Measurements from ENCODE around the gene HAAO.

The HAAO gene

GRCh38 chr2:42826231-42826630, 33.8 kb upstream of the HAAO start:
- H3K9ac ChIP-seq (ENCODE audit: low read length): no peak overlapping the region
- TF ChIP-seq CTCF (IDR thresholded peaks at IDR 0.05; ENCODE audit: low read length) (no peak), EZH2phosphoT487 (IDR thresholded peaks at IDR 0.05; ENCODE audit: low read length) (no peak), EZH2 (optimal IDR thresholded peaks at IDR 0.05; ENCODE audit: low read depth, low read length) (no peak)
- DNase-seq: no peak

GRCh38 chr2:42824454-42824807, 32.0 kb upstream of the HAAO start:
- no peaks in the 10 kb centered on the region for H3F3A ChIP-seq (ENCODE audit: insufficient read depth, low read length)
- H3K9me2 ChIP-seq (replicated peaks; ENCODE audit: insufficient read depth, low read length): no peaks in the 10 kb centered on the region
- H3K79me2 ChIP-seq (ENCODE audit: low read length): no peaks in the 10 kb centered on the region
- no peaks in the 10 kb centered on the region for H3K9me3 ChIP-seq (replicated peaks; ENCODE audit: insufficient read depth, low read length)
- H3K36me3 ChIP-seq (replicated peaks; ENCODE audit: insufficient read depth, low read length): no peaks in the 10 kb centered on the region
- H3K4me2 ChIP-seq (ENCODE audit: low read depth, low read length): no peak overlapping the region
- no peaks in the 10 kb centered on the region for H4K20me1 ChIP-seq (ENCODE audit: insufficient read depth, low read length)
- no peak overlapping the region for H3K4me3 ChIP-seq (ENCODE audit: low read length)
- H3K27me3 ChIP-seq (replicated peaks; ENCODE audit: insufficient read depth, low read length): no peaks in the 10 kb centered on the region
- no peak overlapping the region for H3K27ac ChIP-seq (ENCODE audit: low read length)
- no peak for DNase-seq
- H3K4me1 ChIP-seq (ENCODE audit: low read length): no peaks in the 10 kb centered on the region
- H2AFZ ChIP-seq (ENCODE audit: low read length): no peak overlapping the region
- no peak overlapping the region for H3K9ac ChIP-seq (ENCODE audit: low read length)
- no peak for TF ChIP-seq CTCF (IDR thresholded peaks at IDR 0.05; ENCODE audit: low read length)
- no peak for TF ChIP-seq EZH2phosphoT487 (IDR thresholded peaks at IDR 0.05; ENCODE audit: low read length)
- no peak for TF ChIP-seq EZH2 (optimal IDR thresholded peaks at IDR 0.05; ENCODE audit: low read depth, low read length)

More at GRCh38 chr2:42826231-42826630, 33.8 kb upstream of the HAAO start:
- Histone ChIP-seq H3K36me3 (replicated peaks; ENCODE audit: insufficient read depth, low read length) (no peaks in the 10 kb centered on the region), H3K4me2 (ENCODE audit: low read depth, low read length) (no peak overlapping the region), H3K9me3 (replicated peaks; ENCODE audit: insufficient read depth, low read length) (no peaks in the 10 kb centered on the region), H3F3A (ENCODE audit: insufficient read depth, low read length) (no peaks in the 10 kb centered on the region), H3K79me2 (ENCODE audit: low read length) (no peaks in the 10 kb centered on the region), H3K27me3 (replicated peaks; ENCODE audit: insufficient read depth, low read length) (no peaks in the 10 kb centered on the region), H3K9me2 (replicated peaks; ENCODE audit: insufficient read depth, low read length) (no peaks in the 10 kb centered on the region), H3K4me1 (ENCODE audit: low read length) (no peaks in the 10 kb centered on the region), H3K4me3 (ENCODE audit: low read length) (no peak overlapping the region), H2AFZ (ENCODE audit: low read length) (no peak overlapping the region), H4K20me1 (ENCODE audit: insufficient read depth, low read length) (no peaks in the 10 kb centered on the region), H3K27ac (ENCODE audit: low read length) (no peak overlapping the region)

GRCh38 chr2:42823744-42824453, 31.5 kb upstream of the HAAO start:
- no peak for DNase-seq
- Histone ChIP-seq H3K79me2 (ENCODE audit: low read length) (no peaks in the 10 kb centered on the region), H3F3A (ENCODE audit: insufficient read depth, low read length) (no peaks in the 10 kb centered on the region), H3K9ac (ENCODE audit: low read length) (no peak overlapping the region), H3K4me3 (ENCODE audit: low read length) (no peak overlapping the region), H3K9me2 (replicated peaks; ENCODE audit: insufficient read depth, low read length) (no peaks in the 10 kb centered on the region), H3K27ac (ENCODE audit: low read length) (no peak overlapping the region), H3K4me2 (ENCODE audit: low read depth, low read length) (no peak overlapping the region), H3K4me1 (ENCODE audit: low read length) (no peaks in the 10 kb centered on the region), H4K20me1 (ENCODE audit: insufficient read depth, low read length) (no peaks in the 10 kb centered on the region), H3K36me3 (replicated peaks; ENCODE audit: insufficient read depth, low read length) (no peaks in the 10 kb centered on the region), H3K9me3 (replicated peaks; ENCODE audit: insufficient read depth, low read length) (no peaks in the 10 kb centered on the region), H3K27me3 (replicated peaks; ENCODE audit: insufficient read depth, low read length) (no peaks in the 10 kb centered on the region), H2AFZ (ENCODE audit: low read length) (no peak overlapping the region)
- no peak for TF ChIP-seq EZH2 (optimal IDR thresholded peaks at IDR 0.05; ENCODE audit: low read depth, low read length)
- no peak for TF ChIP-seq CTCF (IDR thresholded peaks at IDR 0.05; ENCODE audit: low read length)
- no peak for TF ChIP-seq EZH2phosphoT487 (IDR thresholded peaks at IDR 0.05; ENCODE audit: low read length)

Data from MM.1S (cell line).